Measurements from ENCODE around the gene MIB1. TPM values are rescaled to one million over a fixed set of nuclear protein-coding genes. Genes with fewer than 3 reads are reported as not detected.
A peak's percentile ranks its signal among the peaks of the same experiment; 100 is the strongest.

The MIB1 gene
- total and polyA plus RNA-seq, 9 of the 15 experiments (the other 6 are each of a cell fraction or from before 2014, with no cell fraction given): 7.2 to 43.8 (median 23.2) TPM

DNA sequence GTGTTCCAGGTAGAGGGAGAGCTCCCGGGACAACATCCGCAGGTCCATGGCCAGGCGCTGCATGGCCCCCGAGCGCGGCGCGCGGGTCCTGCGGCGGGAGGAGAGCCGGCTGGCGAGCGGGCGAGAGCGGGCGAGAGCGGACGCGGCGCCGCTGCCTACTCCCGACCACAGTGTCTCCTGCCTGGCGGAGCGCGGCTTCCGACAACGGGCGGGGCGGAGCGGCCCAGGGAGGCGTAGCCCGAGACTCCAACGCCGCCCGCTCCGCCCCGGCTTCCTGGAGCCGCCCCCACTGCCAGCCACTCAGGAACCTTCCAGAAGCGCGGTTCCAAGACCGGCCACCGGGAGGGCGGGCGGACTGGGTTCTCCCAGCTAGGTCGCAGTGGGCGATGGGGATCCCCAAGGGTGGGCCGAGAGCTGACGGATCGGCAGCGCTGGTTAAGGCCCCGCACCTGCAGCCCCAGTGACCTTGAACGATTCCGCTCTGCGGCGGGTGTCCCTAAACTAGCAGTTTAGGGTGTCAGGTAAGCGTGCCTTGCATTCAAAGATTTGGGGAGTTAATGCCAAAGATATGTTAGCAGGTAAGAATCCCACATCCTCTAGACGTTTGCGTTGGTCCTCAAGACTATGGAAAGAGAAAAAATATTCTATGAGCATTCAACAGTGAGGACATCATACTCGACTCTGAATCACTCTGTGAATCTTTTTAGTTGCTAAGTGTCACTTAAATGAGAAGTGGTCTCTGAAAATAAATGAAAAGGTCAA, 35.8 kb upstream of the MIB1 start, which contains the start of gene ABHD3 (continued):
- TF ChIP-seq IRF1 (CRISPR knock-in tag; IDR thresholded peaks at IDR 0.05; ENCODE audit: borderline replicate concordance) (no peak), NR3C1 (CRISPR knock-in tag; IDR thresholded peaks at IDR 0.05) (no peak), RFX5 (IDR thresholded peaks at IDR 0.05; ENCODE audit: low read depth, low read length) (no peak), CBX2 (IDR thresholded peaks at IDR 0.05; ENCODE audit: insufficient read depth, low read length, poor library complexity, severe bottlenecking) (no peak), RBFOX2 (IDR thresholded peaks at IDR 0.05; ENCODE audit: low read depth, low read length) (peak; percentile 98), SLC30A9 (CRISPR knock-in tag; IDR thresholded peaks at IDR 0.05) (no peak), NR1H2 (CRISPR knock-in tag; IDR thresholded peaks at IDR 0.05) (no peak), BHLHE40 (IDR thresholded peaks at IDR 0.05; ENCODE audit: low read length) (peak; percentile 57), HCFC1 (IDR thresholded peaks at IDR 0.05; ENCODE audit: low read depth, low read length) (no peak), KLF13 (tag; IDR thresholded peaks at IDR 0.05; ENCODE audit: borderline replicate concordance, low read depth) (no peak), ZNF584 (CRISPR knock-in tag; IDR thresholded peaks at IDR 0.05; ENCODE audit: low read depth) (no peak), PRMT5 (CRISPR knock-in tag; IDR thresholded peaks at IDR 0.05) (no peak), BDP1 (IDR thresholded peaks at IDR 0.05; ENCODE audit: insufficient read depth, insufficient read length) (no peak), KDM5B (IDR thresholded peaks at IDR 0.05; ENCODE audit: insufficient replicate concordance, low read depth, low read length) (peak; percentile 72), ZNF347 (CRISPR knock-in tag; IDR thresholded peaks at IDR 0.05; ENCODE audit: low read depth) (no peak)
- TF ChIP-seq, protein P1, sequence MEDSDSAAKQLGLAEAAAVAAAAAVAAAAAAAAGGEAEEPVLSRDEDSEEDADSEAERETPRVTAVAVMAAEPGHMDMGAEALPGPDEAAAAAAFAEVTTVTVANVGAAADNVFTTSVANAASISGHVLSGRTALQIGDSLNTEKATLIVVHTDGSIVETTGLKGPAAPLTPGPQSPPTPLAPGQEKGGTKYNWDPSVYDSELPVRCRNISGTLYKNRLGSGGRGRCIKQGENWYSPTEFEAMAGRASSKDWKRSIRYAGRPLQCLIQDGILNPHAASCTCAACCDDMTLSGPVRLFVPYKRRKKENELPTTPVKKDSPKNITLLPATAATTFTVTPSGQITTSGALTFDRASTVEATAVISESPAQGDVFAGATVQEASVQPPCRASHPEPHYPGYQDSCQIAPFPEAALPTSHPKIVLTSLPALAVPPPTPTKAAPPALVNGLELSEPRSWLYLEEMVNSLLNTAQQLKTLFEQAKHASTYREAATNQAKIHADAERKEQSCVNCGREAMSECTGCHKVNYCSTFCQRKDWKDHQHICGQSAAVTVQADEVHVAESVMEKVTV (CRISPR knock-in tag; IDR thresholded peaks at IDR 0.05): no peak
- TF ChIP-seq, protein P2, sequence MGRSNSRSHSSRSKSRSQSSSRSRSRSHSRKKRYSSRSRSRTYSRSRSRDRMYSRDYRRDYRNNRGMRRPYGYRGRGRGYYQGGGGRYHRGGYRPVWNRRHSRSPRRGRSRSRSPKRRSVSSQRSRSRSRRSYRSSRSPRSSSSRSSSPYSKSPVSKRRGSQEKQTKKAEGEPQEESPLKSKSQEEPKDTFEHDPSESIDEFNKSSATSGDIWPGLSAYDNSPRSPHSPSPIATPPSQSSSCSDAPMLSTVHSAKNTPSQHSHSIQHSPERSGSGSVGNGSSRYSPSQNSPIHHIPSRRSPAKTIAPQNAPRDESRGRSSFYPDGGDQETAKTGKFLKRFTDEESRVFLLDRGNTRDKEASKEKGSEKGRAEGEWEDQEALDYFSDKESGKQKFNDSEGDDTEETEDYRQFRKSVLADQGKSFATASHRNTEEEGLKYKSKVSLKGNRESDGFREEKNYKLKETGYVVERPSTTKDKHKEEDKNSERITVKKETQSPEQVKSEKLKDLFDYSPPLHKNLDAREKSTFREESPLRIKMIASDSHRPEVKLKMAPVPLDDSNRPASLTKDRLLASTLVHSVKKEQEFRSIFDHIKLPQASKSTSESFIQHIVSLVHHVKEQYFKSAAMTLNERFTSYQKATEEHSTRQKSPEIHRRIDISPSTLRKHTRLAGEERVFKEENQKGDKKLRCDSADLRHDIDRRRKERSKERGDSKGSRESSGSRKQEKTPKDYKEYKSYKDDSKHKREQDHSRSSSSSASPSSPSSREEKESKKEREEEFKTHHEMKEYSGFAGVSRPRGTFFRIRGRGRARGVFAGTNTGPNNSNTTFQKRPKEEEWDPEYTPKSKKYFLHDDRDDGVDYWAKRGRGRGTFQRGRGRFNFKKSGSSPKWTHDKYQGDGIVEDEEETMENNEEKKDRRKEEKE (IDR thresholded peaks at IDR 0.05; ENCODE audit: borderline replicate concordance in 1 of 2, control insufficient read depth in 1 of 2, low read depth in 2 of 2, low read length in 1 of 2): no peak
- TF ChIP-seq, protein P3, sequence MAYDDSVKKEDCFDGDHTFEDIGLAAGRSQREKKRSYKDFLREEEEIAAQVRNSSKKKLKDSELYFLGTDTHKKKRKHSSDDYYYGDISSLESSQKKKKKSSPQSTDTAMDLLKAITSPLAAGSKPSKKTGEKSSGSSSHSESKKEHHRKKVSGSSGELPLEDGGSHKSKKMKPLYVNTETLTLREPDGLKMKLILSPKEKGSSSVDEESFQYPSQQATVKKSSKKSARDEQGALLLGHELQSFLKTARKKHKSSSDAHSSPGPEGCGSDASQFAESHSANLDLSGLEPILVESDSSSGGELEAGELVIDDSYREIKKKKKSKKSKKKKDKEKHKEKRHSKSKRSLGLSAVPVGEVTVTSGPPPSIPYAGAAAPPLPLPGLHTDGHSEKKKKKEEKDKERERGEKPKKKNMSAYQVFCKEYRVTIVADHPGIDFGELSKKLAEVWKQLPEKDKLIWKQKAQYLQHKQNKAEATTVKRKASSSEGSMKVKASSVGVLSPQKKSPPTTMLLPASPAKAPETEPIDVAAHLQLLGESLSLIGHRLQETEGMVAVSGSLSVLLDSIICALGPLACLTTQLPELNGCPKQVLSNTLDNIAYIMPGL (CRISPR knock-in tag; IDR thresholded peaks at IDR 0.05): no peak
- TF ChIP-seq, protein P4, sequence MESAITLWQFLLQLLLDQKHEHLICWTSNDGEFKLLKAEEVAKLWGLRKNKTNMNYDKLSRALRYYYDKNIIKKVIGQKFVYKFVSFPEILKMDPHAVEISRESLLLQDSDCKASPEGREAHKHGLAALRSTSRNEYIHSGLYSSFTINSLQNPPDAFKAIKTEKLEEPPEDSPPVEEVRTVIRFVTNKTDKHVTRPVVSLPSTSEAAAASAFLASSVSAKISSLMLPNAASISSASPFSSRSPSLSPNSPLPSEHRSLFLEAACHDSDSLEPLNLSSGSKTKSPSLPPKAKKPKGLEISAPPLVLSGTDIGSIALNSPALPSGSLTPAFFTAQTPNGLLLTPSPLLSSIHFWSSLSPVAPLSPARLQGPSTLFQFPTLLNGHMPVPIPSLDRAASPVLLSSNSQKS (CRISPR knock-in tag; IDR thresholded peaks at IDR 0.05): no peak
